HG03520 (cell line): ENCODE data around the gene TBX20.

Source experiments
- ATAC-seq: cut with Tn5 transposase; IDR thresholded peaks from one replicate; pipeline ENCODE4 v1.9.1; 2021; ENCODE audit warnings: mild to moderate bottlenecking, moderate library complexity; ENCODE audit not compliant: unreplicated experiment

The TBX20 gene, protein sequence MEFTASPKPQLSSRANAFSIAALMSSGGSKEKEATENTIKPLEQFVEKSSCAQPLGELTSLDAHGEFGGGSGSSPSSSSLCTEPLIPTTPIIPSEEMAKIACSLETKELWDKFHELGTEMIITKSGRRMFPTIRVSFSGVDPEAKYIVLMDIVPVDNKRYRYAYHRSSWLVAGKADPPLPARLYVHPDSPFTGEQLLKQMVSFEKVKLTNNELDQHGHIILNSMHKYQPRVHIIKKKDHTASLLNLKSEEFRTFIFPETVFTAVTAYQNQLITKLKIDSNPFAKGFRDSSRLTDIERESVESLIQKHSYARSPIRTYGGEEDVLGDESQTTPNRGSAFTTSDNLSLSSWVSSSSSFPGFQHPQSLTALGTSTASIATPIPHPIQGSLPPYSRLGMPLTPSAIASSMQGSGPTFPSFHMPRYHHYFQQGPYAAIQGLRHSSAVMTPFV

DNA sequence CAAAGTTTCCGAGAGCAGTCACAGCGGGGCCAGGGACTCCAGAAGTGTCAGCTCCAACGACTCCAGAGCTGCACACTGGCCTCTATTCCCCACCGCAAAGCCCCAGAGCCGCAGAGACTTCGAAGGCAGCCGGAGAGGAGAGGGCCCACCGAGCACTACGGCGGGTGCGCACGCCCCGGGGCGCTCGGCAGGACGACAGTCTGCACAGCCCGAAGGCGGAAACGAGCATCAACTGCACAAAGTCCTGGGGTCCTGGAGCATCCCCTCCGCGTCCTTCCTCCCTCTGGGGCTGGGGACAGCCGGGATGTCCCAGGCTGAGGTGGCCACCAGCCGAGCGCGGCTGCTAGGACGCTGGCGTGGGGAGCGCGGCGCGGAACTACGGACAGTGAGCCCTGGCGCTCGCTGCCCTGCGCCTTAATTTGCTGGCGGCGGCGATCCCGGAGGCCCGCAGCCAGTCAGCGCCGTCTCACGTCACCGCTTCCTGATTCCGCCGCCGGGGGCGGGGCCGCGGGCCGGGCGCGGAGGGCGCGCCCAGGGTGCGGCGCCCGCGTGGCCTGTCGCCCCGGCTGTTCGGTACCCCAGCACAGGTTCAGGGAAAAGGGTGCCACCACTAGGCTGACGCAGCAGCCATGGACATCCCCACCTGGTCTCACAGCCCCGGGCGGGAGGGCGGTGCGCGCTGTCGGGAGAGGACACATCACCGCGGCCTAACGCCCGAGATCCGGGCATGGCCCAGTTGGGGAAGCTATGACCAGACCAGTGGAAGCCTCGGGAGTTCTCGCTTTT is at the start of gene TBX20:
Gene TBX20, minus strand, starts transcription at position 391 of the 786 bp plus-strand sequence. CDS start 480 bp downstream, outside the sequence.
- ATAC-seq = no peak

DNA sequence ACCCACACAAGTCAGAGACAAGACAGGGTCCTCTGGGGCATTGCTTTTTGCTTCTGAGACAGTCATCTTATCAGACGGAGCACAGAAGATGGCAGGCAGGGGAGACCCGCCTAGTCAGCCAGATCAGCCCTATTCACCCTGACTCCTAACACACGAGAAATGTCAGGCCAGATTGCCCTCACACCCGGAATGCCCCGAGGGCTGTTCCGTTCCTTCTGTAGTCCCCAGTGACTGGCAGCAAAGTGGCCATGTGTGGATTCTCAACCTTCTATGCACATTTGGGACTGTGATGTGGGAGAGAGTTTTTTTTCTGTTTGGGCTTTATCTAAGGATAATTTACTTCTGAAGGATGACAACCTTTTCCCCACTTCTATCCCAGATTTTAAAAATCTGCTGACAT is 35.5 kb upstream of the TBX20 start:
- ATAC-seq = no peak

DNA sequence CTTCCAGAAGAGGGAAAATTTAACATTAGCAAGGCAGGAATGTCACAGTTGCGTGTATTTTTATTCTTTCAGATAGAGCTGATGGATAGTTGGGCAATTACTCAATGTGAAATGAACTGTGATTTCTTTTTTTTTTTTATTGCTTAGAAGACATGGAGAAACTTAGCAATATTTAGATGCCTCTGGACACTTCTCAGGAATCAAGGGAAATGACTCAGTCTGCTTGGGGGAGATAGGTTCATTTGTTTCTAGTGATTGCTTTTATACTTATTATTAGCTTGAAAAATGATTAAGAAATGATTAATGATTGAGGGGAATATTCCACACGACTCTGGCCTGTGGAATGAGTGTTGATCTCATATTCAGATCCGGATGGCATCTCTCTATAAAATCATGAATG is 33.1 kb upstream of the TBX20 start:
- no peak for ATAC-seq

DNA sequence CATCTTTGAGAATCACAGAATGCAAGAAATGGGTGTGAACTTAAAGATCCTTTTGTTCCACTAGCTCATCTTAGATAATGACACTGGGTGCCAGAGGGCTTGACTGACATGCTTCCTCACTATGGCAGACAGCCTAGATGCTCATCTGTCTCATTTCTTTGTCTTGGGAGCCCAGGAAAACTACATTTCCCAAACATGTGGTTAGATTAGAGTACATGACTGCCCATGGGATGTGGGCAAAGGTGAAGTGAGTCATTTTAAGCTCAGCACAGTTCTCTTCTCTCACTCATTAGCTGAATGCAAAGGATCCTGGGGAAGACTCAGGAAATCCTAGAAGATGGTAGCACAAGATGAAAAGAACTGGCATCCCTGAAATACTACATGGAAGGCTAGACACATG is 32.5 kb upstream of the TBX20 start:
- ATAC-seq = no peak

DNA sequence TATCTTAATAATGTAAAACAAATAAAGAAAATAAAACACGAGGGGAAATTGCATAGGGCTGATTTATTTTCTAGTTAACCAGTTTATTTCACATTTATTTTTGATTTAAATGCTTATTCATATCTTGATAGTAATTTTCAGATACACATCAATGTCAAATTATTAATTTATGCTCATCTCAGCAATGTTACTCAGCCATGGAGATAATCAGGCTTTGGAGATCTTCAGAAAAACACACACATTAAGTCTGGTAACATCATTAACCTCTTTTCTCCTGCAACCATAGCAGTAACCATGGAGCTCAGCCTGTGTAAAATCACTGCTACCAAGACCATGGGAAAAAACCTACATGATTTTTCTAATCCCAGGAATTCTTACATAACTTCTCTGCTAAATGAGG is 31.9 kb upstream of the TBX20 start:
- no peak for ATAC-seq

DNA sequence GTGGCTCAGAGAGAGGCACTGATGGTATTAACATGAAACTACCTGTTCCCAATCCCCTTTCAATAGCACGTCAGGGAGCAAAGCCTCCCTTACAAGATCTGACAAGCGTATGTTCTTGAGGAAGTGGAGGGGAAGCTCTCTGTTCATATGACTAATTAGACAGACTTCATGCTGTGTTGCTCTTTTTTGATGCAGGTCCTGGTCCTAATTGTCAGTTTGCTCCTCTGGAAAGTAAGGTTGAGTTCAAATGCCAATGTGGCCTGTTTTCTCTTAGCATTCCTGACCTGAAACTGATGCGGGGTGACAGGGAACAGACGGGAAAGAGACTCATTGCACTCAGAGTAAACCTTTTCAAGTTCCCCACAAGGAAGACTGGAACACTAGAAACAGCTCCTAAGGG is 27.0 kb upstream of the TBX20 start:
- ATAC-seq = no peak

DNA sequence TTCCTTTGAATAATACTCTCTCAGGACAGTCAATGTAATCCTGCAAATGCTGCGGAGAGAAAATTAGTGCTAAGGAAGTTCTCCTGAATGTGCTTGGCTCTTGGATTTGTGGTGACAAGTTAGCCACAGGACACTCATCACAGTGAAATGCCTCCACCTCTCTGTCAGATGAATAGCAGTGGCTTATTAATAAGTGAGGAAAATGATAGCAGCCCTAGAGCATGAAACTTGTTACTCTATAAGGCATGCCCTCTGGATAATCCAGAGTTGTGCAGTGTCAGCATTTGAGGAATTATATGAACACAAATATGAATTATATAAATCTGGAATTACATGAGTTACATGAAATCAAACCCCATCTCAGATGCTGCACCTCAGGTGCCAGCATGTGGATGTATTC is 23.5 kb upstream of the TBX20 start:
- no peak for ATAC-seq

DNA sequence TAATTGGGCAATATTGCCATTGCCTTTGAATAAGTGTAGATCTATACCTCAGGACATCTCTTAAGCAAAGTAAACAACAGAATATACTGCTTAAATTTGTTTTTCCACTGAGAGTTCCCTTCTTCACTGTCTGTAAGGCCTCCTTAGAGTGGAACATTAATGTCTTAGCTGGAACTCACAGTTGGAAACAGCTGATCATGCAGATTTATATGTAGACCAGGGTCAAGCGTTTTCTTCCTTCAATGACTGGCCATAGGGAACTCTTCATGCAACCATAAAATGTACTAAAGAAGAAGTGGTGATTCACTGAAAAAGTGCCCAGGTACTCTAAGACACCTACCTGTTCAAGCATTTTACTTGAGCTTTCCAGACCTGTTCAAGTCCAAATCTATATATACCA is 18.3 kb upstream of the TBX20 start:
- no peak for ATAC-seq

DNA sequence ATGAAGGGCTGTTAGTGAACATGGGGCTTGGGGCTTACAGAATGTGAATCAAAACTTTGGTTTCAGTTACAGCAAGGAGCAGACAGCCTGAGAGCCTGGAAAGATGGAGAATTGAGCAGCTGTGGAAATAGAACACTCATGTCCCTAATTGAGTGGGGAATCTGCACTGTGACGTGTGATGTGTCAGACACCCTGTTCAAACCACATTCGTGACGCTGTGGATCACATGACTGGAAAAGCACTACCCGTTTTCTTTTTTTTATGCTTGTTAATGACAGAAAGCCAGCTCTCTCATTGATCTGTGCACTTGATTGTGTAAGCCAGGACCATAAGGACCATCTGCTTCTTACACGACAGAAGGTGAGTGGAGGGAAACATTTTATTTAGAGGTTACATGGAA is 15.1 kb upstream of the TBX20 start:
- ATAC-seq = no peak

DNA sequence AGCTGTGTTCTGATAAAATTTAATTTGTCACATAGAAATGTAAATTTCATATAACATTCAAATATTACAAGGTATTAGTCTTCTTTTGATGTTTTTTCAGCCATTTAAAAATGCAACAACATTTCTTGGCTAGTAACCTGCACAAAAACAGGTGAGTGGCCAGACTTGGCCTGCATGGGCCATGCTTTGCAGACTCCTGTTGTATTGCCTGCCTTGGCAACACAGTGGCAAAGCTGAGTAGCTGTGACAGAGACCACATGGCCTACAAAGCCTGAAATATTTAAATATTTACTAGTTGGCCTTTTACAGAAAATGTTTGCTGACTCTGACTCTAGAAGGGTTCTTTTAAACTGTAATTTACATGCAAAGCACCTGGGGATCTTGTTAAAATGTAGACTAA is 13.5 kb upstream of the TBX20 start:
- ATAC-seq = no peak

DNA sequence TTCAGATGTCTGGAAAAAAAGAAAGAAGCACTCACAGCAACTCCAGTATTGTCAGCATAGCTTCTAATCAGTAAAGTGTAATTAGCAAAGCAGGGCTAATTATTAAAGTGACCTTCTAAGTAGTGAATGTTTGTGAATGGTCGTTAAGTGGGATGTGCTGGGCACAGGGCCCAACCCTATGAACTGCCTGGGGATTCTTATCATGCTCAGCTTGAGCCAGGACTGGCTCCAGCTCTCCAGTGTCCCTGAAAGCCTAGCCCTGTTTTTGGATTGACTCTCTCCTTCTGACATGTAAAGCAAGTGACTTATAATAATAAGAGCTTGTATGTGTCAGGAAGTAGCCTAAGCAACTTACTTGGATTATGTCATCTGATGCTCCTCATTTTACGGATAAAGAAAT is 9.5 kb upstream of the TBX20 start:
- ATAC-seq = no peak

DNA sequence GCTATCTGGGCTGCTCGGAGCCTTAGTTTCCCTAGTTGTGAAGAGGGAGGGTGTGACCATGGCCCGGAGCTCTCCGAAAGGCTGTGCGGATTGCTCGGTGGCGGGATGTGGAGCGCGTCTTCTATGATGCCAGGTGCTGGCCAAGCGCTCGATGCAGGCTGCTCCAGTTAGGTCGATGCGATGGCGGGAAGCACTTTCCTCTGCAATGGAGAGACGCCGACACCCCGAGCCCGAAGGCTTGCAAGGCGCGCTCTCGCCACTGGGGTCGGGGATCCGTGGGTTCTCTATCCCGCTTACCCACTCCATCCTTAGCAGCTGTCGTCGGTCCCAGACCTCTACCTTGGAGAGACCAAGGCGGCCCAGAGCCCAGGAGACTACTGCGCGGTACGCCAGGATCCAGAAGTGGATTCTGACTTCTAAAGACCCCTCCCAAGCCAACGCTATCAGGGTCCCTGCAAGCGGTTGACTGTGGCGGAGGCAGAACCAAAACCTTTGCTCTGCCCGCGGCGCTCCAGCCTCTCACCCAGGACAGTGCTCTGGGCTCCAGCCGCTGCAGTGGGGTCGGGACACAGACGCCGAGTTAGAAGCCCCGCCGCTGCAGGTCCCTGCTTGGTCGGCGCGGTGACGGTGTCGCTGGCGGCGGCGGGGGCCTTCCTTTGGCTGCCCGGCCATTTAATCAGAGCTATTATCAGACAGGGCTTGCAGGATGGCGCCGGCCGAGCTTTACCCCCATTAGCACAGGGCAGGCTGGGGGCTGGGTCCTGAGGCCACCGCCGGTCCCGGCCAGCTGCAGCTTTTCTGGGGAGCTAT is 7.8 kb upstream of the TBX20 start:
- ATAC-seq = no peak

DNA sequence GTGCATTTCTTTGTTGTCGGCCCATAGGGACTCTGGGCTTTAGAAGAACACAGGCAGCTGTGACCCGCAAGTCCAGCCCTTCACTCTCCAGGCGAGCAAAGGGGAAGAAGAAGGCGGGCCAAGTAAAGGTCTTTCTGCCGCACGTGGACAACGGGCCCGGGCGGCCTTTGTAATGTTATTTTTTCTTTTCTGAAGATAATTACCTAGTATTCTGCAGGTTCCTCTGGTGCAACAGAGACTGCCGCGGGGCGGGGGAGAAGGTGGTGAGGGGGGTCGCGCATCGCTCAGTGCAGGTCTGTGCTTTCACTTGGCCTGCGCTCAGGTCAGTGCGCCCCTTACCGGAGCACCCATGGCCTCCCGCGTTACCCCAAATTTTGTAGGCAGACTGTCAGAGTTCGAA is 7.1 kb upstream of the TBX20 start:
- no peak for ATAC-seq

DNA sequence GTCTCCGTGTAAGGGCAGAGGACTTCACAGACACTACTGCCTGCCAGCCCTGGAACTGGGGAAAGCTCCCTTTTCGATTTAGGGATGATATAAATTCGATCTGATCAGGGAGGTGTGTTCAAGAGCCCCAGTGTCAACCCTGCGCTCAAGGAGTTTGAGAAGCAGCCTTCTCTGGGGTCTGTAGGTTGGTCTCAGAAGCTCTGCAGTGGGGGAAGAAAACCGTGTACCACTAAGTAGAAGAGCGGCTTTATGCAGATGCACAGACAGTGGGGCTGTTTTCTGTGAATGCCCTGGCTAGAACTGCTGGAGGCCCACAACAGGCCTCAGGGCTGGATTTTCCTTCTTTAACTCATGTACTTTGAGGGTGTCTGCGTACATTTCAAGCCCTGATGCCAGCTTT is 6.3 kb upstream of the TBX20 start:
- ATAC-seq = no peak

DNA sequence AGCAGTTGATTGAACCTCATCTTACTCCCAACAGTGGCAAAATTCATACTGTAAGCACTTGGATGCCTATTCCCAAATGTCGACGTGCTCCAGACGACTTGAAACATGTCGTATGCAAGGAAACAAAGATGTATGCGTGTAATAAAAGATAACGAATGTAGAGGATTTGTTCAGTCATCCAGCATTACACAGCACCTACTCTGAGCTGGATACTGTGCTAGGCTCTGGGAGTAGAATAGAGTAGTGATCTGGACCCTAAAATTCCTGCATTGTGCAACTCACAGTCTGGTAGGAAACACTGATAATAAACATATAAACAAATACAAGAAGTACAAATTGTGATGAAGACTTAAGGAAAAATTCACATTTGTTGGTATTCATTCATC is 5.6 kb upstream of the TBX20 start:
- ATAC-seq = no peak

DNA sequence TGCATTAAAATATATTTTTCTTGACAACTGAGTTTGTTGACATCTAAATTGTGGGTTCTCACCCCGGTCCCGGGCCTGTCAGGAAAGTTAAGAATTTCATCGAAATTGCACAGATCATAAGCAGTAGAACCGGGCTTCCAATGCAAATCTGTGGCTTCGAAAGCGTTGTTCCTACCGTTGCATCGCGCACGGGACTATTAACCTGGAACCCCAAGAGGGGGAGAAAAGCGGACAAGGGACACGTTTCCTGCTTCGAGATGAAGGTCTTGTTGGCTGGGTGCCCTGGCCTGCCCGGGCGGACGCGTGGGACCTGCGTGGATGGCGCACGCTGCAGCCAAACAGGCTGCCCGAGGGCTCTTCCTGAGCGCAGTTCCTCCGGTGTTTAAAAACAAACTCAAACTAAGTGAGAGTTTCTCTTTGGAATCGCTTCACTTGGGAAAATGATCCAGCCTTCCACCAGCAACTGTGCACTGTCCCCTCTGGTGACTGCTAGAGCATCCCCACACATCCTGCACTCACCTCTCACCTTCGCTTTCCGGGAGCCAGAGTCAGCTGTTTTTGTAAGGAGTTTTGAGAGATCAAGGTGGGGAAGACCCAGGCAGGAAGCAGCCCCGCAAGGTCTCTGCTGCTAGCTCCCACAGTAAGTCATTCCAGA is 5.1 kb upstream of the TBX20 start:
- ATAC-seq = no peak

DNA sequence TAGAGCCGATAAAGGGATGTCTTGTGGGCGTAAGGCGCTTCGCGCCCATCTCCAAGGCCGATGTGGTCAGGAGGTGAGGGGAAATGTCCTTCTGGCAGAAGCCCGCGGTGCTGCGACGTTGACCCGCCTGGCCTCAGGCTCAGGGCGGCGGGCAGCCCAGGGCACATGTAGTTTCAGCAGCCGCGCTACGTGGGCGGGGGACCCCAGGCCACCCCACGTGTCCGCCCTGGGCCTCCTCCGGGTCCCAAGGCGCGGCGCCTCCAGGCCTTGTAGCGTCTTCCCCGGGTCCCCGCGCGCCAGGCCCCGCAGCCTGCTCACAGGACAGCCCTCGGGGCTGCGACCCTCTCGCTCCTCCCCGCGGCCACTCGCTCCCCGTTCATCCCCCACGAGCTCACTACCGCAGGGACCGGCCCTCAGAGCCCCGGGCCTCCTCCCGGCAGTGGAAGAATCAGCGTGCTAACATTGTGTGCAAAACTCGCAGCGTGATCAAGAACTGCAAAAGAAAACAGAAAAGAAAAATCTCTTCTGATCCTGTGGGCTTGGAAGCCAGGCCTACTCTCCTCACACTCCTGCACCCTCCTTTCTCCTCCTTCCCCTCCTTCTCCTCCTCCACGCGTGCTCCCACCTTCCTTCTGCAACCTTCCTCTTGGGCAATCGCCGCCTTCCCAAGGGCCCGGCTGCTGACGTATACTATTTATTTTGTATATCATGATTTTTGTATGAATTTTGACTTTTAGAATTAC is 4.4 kb upstream of the TBX20 start:
- no peak for ATAC-seq

DNA sequence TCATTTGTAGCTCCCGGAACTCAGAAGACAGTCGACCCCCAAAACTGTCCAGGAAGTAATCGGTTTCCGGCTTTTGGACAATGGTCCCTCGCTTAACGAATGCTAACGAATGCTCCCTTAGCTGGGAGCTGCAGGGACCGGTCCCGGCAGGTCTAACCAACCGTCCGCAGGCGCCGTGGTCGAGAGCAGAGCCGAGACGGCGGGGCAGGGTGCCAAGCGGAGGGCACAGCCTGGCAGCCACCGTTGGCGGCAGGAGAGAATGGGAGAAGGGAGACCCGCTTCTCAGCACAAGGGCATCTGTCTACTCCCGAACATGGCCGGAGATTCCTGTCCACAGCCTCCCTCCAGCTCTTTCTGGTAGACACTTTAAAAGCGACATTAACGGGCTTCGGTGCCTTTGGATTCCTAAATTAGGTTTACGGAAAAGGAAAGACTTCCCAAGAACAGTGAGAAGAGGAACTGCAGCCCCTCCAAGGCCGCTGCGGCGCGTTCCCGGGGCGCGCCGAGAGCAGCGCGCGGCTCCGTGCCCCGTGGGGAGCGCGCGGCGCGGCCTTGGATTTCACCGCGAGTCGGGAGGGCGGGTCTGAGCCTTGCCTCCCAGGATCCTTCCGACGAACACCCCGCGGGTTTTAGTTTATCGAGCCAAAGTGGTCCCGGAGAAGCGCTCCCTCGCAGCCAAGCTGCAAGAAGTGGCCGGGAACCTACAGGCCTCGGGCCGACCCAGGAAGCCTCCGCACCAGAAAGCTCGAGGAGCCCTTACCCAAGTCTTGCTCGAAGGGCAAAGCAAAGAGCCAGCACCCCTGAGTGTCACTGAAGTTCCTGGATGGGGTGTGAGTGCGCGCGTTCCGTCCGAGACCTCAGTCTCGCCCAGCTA is 3.6 kb upstream of the TBX20 start:
- ATAC-seq = no peak
